SJCRH30 (cell line): ENCODE measurements around the gene POU6F1. TPM values are rescaled to one million over a fixed set of nuclear protein-coding genes. Genes with fewer than 3 reads are reported as not detected.
"Not testable (repeated sequence)": the region's sequence is repeated elsewhere in the genome, so short reads cannot be mapped to it uniquely, and the experiment has no call there.

Source experiments
- DNase-seq, 2 experiments: peaks; one replicate each; pipeline ENCODE4 v3.0.0-alpha.2; 2015 to 2020
- H3K27ac ChIP-seq: fragments of 250-450 bp; sonication (Bioruptor Pico); 2 replicates; pipeline ENCODE4 v1.5.1; 2020; ENCODE audit warnings: mild to moderate bottlenecking, moderate library complexity
- H3K27me3 ChIP-seq: fragments of 250-450 bp; sonication (Bioruptor Pico); 2 replicates; pipeline ENCODE4 v1.5.1; 2020; ENCODE audit warnings: mild to moderate bottlenecking, moderate library complexity
- H3K36me3 ChIP-seq: fragments of 250-450 bp; sonication (Bioruptor Pico); 2 replicates; pipeline ENCODE4 v1.5.1; 2020; ENCODE audit warnings: mild to moderate bottlenecking, moderate library complexity
- H3K4me1 ChIP-seq: fragments of 250-450 bp; sonication (Bioruptor Pico); 2 replicates; pipeline ENCODE4 v1.5.1; 2020; ENCODE audit warnings: mild to moderate bottlenecking, moderate library complexity
- H3K4me3 ChIP-seq: fragments of 250-450 bp; sonication (Bioruptor Pico); 2 replicates; pipeline ENCODE4 v1.5.1; 2020; ENCODE audit warnings: mild to moderate bottlenecking, moderate library complexity
- H3K9me3 ChIP-seq: fragments of 250-450 bp; sonication (Bioruptor Pico); replicated peaks from 2 replicates; pipeline ENCODE4 v1.5.1; 2020; ENCODE audit warnings: mild to moderate bottlenecking, moderate library complexity
- total RNA-seq: library from RNA; depleted of rRNA; stranded (reverse); fragments of >200 nt; shearing (Covaris generic); gene quantifications from 2 replicates; pipeline ENCODE4 v1.2.3, GENCODE V29; 2014

POU6F1 gene
- total RNA-seq, 1 experiment from 2014 or later = 2.5 TPM

DNA sequence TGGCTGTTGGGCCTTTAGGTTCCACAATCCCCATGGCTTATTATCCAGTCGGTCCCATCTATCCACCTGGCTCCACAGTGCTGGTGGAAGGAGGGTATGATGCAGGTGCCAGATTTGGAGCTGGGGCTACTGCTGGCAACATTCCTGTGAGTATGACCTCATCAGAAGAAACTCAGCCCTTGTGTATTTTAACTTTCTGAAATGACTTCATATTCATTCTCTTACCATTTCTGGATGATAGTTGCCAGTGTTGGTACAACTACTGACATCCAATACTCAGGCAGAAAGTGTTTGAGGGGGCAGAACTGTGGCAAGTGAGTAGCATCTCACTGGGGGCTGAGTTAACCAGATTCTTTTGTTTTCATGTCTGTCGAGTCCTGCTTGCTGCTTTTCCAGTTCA, 23.1 kb upstream of the POU6F1 start:
- no peak for DNase-seq
- peaks cover 17% of the 10 kb centered on the region for H3K36me3 ChIP-seq
- no peak overlapping the region for H3K27ac ChIP-seq
- peaks cover 2% of the 10 kb centered on the region for H3K4me1 ChIP-seq
- H3K27me3 ChIP-seq = no peaks in the 10 kb centered on the region
- no peak overlapping the region for H3K4me3 ChIP-seq
- no peaks in the 10 kb centered on the region for H3K9me3 ChIP-seq

DNA sequence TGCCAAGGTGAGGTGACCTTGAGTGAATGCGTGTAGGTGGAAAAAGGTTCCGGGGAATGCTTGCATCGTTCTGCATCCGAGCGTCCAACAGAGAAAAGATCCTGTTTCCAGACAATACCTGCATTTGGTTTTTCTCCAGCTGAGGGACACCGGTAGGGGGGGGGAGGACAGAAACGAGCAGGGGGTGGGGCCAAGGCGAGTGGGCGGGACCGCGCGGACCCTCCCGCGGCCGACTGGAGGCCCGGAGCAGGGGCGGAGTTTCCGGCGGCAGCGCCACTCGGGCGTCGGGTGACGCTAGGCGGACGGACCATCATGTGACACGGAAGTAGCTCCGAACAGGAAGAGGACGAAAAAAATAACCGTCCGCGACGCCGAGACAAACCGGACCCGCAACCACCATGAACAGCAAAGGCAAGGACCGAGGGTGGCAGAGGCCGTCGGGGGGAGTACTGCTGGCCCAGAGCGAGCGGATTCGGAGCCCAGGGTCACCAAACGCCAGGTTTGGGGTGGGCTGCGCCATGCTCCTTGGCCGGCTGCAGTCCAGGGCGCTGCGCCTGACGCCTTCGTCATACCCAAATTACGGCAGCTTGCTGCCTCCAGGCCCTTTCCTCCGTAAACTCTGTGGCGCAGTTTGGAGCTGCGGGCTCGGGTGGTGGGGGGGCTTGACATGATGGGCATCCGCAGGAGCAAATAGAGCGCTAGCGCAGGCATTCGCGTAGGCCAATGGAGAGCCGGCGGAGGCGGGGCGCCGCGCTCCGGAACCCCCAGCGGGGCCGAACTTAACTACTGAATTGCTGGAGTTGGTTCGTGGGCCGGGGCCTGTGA, 20.9 kb upstream of the POU6F1 start, which contains the start of gene DAZAP2:
DAZAP2 (plus strand) TSS at position 317 of the 825 bp plus-strand sequence; CDS start at position 399, 82 bp downstream.
- peak within 1 kb of the TSS; percentile 96 for H3K4me3 ChIP-seq
- H3K4me1 ChIP-seq = no peaks in the 10 kb centered on the region
- H3K27ac ChIP-seq = peak within 1 kb of the TSS; percentile 92
- H3K36me3 ChIP-seq = peaks cover 14% of the 10 kb centered on the region
- no peaks in the 10 kb centered on the region for H3K9me3 ChIP-seq
- H3K27me3 ChIP-seq = no peaks in the 10 kb centered on the region
- peak; percentile 97 for DNase-seq

DNA sequence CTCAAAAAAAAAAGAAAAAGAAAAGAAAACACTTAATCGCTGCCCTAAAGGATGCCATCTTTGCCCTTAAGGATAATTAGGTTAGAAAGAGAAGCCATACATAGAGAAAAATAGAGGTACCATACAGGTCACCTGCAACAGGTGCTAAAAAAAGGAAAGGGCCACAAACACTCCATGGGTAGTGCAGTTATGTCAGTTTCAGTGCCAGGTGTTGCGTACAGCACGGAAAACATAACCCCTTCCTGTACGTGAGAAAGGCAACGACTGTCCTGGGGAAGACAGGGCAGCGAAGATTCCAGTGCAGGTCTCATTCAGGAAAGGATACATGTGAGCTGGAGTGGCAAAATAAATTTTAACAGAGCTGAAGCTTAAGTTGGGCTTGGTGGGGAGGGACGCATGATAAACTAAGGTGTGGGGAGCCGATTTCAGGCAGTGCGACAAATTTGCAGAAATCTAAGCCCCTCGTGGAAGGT, 20.2 kb upstream of the POU6F1 start:
- Histone ChIP-seq H3K36me3 (peaks cover 14% of the 10 kb centered on the region), H3K4me3 (peak overlapping the region; percentile 96), H3K9me3 (no peaks in the 10 kb centered on the region), H3K4me1 (no peaks in the 10 kb centered on the region), H3K27me3 (no peaks in the 10 kb centered on the region), H3K27ac (no peak overlapping the region; the same call in 1 of the 2 replicates)
- DNase-seq = no peak

DNA sequence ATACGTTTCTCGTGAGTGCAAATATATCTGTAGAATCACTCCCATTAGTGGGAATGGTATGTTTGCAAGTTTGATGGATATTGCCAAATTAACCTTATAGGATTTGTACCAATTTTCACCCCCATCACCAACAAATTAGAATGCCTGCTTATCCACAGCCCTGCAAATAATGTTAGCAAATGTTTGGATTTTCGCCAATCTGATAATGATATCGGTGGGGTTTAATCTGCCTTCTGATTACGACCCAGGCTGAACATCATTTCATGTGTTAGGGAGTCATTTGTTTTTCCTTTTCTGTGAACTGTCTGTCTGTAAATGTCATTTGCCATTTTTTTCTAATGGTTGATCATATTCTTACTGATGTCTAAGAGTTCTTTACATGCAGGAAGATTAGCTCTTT, 16.7 kb upstream of the POU6F1 start:
- Histone ChIP-seq H3K36me3 (no peaks in the 10 kb centered on the region), H3K27ac (no peak overlapping the region), H3K27me3 (no peaks in the 10 kb centered on the region), H3K9me3 (peaks cover 4% of the 10 kb centered on the region; the same call in 1 of the 2 replicates), H3K4me3 (no peak overlapping the region), H3K4me1 (no peaks in the 10 kb centered on the region)
- DNase-seq = no peak

DNA sequence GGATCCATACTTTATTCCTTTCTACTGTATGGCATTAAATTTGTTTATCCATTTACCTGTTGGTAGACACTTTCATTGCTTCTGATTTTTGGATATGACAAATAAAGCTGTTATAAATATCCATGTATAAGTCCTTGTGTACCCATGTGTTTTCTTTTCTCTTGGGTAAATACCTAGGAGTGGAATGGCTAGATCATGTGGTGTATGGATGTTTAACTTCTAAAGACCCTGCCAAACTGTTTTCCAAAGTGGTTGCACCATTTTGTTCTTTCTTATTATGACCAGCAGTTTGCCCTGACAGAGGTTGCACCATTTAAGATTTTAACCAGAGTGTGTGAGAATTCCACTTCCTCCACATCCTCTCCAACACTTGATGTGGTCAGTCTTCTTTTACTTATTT, 14.8 kb upstream of the POU6F1 start:
- no peak for DNase-seq
- H3K4me3 ChIP-seq = no peak overlapping the region
- peaks cover 4% of the 10 kb centered on the region; the same call in 1 of the 2 replicates for H3K9me3 ChIP-seq

DNA sequence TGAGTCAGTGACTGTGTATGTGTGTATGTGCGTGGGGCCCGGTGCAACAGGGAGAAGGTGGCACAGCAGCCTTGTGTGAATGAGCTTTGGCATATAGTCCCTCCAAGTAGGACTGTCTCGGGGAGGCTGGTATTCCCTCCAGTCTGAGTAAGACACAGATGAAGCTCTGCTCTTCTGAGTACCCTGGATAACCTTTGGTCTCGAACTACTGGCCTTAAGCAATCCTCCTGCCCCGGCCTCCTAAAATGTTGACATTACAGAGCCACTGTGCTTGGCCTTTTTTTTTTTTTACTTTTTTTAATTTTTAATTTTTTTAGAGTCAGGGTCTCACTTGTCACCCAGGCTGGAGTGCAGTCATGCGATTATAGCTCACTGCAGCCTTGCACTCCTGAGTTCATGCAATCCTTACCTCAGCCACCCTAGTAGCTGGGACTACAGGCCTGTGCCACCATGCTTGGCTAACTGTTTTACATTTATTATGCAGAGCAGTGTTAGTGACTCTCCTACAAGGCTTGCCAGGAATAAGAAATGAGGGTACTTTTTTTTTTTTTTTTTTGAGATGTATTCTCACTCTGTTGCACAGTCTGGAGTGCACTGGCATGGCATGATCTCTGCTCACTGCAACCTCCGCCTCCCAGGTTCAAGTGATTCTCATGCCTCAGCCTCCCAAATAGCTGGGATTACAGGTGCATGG, 11.4 kb upstream of the POU6F1 start:
- no peaks in the 10 kb centered on the region for H3K36me3 ChIP-seq
- peaks cover 4% of the 10 kb centered on the region; the same call in 1 of the 2 replicates for H3K9me3 ChIP-seq
- no peak overlapping the region for H3K27ac ChIP-seq

More for the DNA sequence above, 14.8 kb upstream of the POU6F1 start:
- no peaks in the 10 kb centered on the region; the same call in 1 of the 2 replicates for H3K4me1 ChIP-seq
- H3K27ac ChIP-seq = no peak overlapping the region
- no peaks in the 10 kb centered on the region for H3K36me3 ChIP-seq
- H3K27me3 ChIP-seq = no peaks in the 10 kb centered on the region

DNA sequence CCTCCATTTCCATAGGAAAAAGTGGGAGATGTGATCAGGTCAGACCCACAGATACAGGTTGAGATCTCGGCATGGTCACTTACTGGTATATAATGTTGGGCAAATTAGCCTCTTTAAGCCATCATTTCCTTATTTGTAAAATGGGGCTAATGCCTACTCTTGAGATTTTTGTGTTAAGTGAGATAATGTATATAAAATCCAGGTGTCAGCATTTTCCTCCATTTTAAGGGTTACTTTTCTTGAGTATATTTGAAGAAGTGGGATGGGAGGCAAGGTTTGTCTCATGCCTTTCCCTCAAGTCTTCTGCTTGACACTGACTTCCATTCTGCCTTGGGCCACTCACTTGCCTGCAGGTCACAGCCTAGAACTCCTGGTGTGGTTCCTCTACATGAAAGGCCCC, 10.1 kb upstream of the POU6F1 start:
- DNase-seq = no peak
- Histone ChIP-seq H3K36me3 (no peaks in the 10 kb centered on the region), H3K27me3 (no peaks in the 10 kb centered on the region), H3K9me3 (peaks cover 4% of the 10 kb centered on the region; the same call in 1 of the 2 replicates), H3K4me3 (no peak overlapping the region), H3K4me1 (no peaks in the 10 kb centered on the region; the same call in 1 of the 2 replicates), H3K27ac (no peak overlapping the region)

More for the DNA sequence above, 11.4 kb upstream of the POU6F1 start:
- DNase-seq = no peak
- Histone ChIP-seq H3K4me3 (no peak overlapping the region), H3K27me3 (no peaks in the 10 kb centered on the region), H3K4me1 (no peaks in the 10 kb centered on the region; the same call in 1 of the 2 replicates)

DNA sequence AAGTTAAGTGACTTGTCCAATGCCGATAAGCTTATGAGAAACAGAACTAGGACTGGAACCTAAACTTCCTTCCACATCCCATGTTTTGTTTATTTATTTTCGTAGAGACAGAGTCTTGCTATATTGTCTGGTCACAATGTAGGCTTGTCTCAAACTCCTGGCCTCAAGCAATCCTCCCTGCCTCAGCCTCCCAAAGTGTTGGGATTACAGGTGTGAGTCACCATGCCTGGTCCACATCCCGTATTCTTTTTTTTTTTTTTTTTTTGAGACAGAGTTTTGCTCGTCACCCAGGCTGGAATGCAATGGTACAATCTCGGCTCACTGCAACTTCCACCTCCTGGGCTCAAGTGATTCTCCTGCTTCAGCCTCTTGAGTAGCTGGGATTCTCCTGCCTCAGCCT, 9.2 kb upstream of the POU6F1 start:
- DNase-seq, H3K4me1 ChIP-seq, H3K9me3 ChIP-seq, H3K36me3 ChIP-seq, H3K27ac ChIP-seq, H3K27me3 ChIP-seq, H3K4me3 ChIP-seq: not testable (repeated sequence)

DNA sequence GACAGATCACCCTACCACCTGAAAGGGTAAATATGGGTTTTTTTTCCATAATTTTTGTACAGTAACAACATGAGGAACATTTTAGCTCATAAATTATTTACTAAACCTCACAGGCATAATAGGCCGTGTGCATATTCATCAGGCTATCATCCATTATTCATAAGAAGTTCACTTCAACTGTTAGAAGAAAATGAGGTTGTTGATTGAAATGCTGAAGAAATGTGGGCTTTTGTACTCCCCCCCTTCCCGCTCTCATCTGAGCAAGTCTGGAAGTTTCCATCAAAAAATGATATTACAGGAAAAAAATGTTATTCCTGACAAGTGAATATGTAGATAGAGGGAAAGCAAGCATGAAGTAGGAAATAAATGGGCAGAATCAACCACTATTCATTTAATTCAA, 7.9 kb upstream of the POU6F1 start:
- DNase-seq = no peak
- Histone ChIP-seq H3K4me1 (no peaks in the 10 kb centered on the region; the same call in 1 of the 2 replicates), H3K27ac (no peak overlapping the region), H3K9me3 (no peaks in the 10 kb centered on the region), H3K4me3 (no peak overlapping the region), H3K36me3 (no peaks in the 10 kb centered on the region), H3K27me3 (no peaks in the 10 kb centered on the region)

DNA sequence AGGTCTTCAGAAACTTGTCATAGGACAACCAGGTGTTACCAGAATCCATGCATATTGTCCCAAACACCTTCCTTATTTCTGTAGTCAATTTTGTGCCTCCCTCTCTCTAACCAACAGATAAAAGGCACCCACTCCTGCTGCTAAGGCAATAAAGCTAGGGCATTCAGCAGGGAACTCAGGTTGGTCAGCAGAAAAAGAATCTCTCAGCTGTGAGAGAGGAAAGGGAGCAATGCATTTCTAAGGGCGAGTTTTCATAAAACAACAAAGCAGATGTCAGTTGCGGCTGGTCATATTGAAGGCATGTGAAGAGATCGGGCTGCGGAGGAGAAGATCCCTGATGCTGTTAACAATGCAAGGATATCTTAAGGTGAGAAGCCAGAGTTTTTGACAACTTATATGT, 7.4 kb upstream of the POU6F1 start:
- H3K36me3 ChIP-seq = no peaks in the 10 kb centered on the region
- H3K9me3 ChIP-seq = no peaks in the 10 kb centered on the region
- no peak overlapping the region for H3K27ac ChIP-seq
- H3K27me3 ChIP-seq = no peaks in the 10 kb centered on the region
- DNase-seq = no peak
- H3K4me1 ChIP-seq = no peaks in the 10 kb centered on the region; the same call in 1 of the 2 replicates
- no peak overlapping the region for H3K4me3 ChIP-seq

DNA sequence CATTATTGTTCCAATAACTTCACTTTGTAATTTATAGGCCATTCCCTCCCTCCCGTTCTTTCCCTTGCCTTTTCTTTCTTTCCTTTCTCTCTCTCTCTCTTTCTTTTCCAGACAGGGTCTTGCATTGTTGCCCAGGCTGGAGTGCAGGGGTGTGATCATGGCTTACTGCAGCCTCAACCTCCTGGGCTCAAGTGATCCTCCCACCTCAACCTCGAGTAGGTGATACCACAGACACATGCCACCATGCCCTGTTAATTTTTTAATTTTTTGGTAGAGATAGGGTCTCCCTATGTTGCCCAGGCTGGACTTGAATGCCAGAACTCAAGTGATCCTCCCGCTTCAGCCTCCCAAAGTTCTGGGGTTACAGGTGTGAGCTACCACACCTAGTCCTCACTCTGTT, 6.8 kb upstream of the POU6F1 start:
- Histone ChIP-seq H3K9me3 (no peaks in the 10 kb centered on the region), H3K4me3 (no peak overlapping the region), H3K27me3 (no peaks in the 10 kb centered on the region), H3K27ac (no peak overlapping the region), H3K36me3 (no peaks in the 10 kb centered on the region), H3K4me1 (no peaks in the 10 kb centered on the region; the same call in 1 of the 2 replicates)
- no peak for DNase-seq

DNA sequence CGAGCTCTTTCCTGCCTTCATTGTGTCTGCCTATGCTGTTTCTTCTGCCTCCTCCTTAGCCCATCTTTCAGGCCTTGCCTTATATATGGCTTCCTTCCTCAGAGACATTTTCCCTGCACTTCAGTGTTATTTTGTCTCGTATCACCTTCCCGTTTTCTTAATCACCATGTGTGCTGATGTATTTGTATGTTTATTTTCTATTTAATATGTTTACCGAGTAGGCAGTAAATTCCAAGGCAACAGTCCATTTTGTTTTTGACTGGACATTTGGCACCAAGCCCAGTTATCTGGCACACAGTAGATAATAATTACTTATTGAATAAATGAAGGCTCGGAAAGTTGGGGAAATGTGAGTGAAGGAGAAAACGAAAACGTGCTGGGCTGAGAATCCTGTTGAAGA, 4.6 kb upstream of the POU6F1 start:
- DNase-seq = no peak
- no peaks in the 10 kb centered on the region for H3K27me3 ChIP-seq
- H3K36me3 ChIP-seq = no peaks in the 10 kb centered on the region
- no peak overlapping the region for H3K4me3 ChIP-seq
- no peak overlapping the region for H3K27ac ChIP-seq
- H3K4me1 ChIP-seq = peaks cover 6% of the 10 kb centered on the region
- no peaks in the 10 kb centered on the region for H3K9me3 ChIP-seq

DNA sequence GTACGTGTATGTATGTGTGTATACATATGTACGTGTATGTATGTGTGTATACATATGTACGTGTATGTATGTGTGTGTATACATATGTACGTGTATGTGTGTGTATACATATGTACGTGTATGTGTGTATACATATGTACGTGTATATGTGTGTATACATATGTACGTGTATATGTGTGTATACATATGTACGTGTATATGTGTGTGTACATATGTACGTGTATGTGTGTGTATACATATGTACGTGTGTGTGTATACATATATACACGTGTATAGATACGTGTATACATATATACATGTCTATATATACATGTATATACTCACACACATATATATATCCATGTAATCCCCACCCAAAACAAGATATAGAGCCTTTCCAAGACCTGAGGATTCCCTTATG, 2.0 kb upstream of the POU6F1 start:
- not testable (repeated sequence) for DNase-seq, H3K27ac ChIP-seq, H3K9me3 ChIP-seq, H3K27me3 ChIP-seq, H3K4me3 ChIP-seq, H3K4me1 ChIP-seq, H3K36me3 ChIP-seq

DNA sequence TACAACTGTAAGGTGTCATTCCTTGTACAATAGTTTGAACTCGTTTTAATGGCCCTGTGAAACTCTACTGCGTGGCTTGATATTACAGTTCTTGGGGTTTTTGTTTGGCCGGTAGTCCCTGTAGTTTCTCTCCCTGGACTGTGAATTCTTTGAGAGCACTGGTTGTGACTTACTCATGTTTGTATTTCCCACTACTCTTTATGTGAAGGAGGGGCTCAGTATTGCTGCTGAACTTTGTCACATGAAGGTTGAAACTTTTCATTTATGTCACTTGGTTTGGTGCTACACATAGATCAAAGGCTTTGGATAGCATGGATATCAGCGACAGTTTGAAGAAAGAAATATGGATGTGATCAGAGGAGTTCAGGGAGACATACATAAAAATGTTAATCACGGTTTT, 1.5 kb upstream of the POU6F1 start:
- peak in 1 of 2 experiments; percentile 14 for DNase-seq
- peak overlapping the region; percentile 70 for H3K4me3 ChIP-seq
- peaks cover 6% of the 10 kb centered on the region for H3K4me1 ChIP-seq
- H3K27ac ChIP-seq = no peak overlapping the region
- H3K27me3 ChIP-seq = no peaks in the 10 kb centered on the region
- no peaks in the 10 kb centered on the region for H3K36me3 ChIP-seq
- no peaks in the 10 kb centered on the region for H3K9me3 ChIP-seq

DNA sequence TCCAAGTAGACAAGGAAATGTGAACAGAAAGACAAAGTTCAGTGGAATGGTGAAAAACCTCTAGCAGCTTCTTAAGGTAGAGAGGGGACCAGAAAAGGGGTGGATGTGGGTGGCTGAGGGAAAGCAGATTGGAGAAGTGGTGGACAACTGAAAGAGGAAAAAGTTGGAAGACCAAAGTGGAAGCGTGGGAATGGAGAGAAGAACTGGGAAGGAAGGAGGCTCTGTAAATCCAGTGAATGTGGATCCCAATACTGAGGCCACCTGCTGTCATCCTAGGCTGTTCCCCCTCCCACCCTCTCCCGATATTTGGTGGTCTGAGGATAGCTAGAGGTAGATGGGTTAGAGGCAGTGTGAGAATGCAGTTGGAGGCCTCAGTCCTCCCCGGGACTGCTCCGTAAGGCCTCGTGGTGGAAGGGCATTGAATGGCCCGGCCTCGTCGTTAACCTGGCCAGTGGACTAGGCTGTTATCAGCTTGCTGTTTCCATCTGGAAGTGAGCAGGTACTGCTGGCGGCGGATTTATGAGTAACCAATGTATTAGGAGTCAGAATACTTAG, 822 bp upstream of the POU6F1 start:
- Histone ChIP-seq H3K4me1 (peaks cover 6% of the 10 kb centered on the region), H3K4me3 (peak overlapping the region; percentile 70), H3K27me3 (no peaks in the 10 kb centered on the region), H3K36me3 (no peaks in the 10 kb centered on the region), H3K9me3 (no peaks in the 10 kb centered on the region), H3K27ac (peak overlapping the region; percentile 82)
- peak in 1 of 2 experiments; percentile 35 for DNase-seq
